Stimulated activated CD4-positive, alpha-beta T cell treated with anti-CD3 and anti-CD28 coated beads, Interleukin-12 subunit alpha, Interleukin-12 subunit beta, amount 100 ng/mL, for 4 hours (primary cell): ENCODE data around the gene RAI14.

Experiments
- DNase-seq: peaks from one replicate; pipeline ENCODE4 v3.0.0-alpha.2; 2020

RAI14 gene

DNA sequence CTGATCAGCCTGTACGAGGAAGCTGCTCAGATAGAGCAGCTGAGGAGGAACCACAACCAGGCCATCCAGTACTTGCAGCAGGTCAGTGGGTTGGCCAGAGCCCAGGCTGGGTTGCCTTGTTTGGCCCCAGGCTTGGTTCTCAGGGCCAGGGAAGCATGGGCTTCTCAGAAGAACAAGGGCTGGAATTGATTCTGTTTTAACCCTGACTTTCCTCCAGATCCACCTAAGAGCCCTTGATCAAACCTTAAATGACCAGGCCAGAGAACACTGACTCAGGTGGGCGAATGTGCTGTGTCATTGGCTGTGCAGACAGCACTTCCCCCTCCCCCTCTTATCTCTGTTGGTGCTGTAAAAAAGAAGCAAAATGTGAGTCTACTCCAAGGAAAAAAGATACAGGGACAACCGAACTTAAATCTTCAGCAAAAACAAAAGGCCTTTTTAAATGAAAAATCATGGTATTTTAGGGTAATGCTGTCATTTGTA is 210.9 kb downstream of the RAI14 start:
- no peak for DNase-seq

DNA sequence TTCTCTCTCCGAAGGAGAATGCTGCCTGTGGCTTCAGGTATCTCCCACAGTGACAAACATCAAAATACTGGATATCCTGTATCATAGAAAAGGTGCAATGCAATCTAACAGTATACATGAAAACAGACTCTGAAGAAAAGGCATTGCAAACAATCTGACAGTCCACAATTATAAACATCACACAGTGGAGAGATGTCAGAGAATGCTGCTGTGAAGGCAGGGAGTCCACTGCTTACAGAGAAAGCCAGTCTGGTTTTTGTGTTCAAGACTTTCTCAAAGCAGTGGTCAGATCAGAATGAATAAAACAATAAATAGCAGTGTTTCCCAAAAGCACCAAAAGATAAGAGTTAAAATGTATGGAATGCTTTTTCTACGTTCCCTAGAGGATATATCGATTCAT is 211.5 kb downstream of the RAI14 start:
- DNase-seq, result no peak

DNA sequence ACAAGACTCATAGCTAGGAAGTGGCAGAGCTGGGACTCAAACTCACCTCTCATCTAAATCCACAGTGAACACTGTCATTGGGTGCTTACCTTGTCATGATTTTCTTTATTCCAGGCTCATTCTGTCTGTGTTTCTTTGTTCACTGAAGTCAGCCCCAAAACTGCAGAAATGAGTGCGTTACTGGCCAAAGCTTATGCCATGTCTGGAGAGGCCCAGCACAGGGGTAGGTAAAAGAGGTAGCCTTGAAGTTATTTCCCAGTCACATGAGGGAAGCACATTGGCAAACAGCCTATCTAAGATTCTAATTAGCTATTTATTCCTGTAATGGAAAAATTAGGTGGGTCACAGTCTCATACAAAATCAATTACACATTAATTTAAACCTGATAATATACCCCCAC is 212.7 kb downstream of the RAI14 start:
- no peak for DNase-seq

DNA sequence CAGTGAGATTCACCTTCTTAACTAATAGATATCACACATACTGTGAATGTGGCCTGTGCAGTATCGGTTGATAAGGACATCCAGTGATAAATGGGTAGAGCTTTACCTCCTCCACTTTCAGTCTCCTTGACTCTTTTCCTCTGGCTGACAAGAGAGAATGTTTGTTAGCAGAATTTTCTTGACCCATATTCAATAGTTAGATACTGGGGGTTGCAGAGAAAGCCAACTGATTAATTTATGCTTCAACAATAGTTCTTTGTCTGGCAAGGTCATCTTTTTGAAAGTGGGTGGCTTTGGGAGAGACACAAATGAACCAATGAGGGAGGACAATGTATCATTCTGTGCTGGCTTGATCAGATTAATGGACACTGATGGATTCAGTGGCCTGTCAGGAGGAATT is 213.1 kb downstream of the RAI14 start:
- DNase-seq, result no peak

DNA sequence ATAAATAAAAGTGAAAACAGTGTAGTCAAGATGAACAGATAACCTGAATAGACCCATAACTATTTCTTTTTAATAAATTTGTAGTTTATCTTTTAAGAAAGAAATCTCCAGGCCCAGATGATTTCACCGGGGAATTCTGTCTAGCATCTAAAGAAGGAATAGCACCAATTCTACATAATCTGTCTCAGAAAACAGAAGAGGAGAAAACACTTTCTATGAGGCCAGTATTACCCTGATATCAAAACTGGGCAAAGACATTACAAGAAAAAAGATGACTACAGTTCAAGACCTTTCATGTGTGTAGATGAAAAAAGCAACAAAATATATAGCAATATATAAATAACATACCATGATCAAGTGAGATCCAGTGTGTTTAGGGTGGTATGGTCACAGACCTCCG is 214.3 kb downstream of the RAI14 start:
- no peak for DNase-seq

DNA sequence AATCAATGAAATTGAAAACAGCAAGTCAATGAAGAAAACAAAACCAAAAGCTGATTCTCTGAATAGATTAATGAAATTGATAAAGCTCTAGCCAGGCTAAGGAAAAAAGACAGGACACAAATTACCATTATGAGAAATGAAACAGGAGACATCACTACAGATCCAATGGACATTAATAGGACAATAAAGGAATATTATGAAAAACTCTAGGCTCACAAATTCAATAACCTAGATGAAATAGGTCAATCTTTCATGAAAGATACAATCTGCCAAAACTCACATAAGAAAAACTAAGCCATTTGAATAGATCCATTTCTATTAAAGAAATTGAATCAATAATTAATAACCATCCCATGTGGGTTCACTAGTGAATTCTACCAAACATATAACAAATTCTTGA is 220.1 kb downstream of the RAI14 start:
- no peak for DNase-seq

DNA sequence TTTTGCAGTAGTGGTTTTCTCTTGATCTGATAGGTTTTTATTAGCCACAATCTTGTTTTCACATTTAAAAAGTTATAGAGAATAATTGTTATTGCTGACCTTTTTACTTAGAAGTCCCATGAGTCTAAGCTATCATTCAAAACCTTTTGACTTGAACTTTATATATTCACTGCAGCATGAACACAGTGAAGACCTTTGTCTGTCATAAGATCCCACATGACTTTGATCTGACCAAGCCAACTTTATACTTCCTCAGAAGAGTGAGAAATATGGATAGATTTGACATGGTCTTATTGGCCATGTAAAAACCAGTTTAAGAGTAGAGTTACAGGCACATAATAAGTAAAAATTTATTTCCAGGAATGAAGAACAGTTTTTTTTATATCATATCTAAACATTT is 225.1 kb downstream of the RAI14 start:
- DNase-seq, result no peak
